OCI-LY1 (cell line): ENCODE results near the gene SEMA3C.

ENCODE experiments used
- H2AFZ ChIP-seq: fragments of 200-600 bp; sonication (generic), shearing (Covaris generic); 2 replicates; pipeline ENCODE4 v1.6.0; 2014; ENCODE audit warnings: antibody characterized with exemption, mild to moderate bottlenecking, low read length
- H3F3A ChIP-seq: fragments of 200-600 bp; sonication (generic), shearing (Covaris generic); 2 replicates; pipeline ENCODE4 v1.6.0; 2014; ENCODE audit warnings: mild to moderate bottlenecking, antibody characterized with exemption, low read length, moderate library complexity; ENCODE audit not compliant: insufficient read depth
- H3K27ac ChIP-seq: fragments of 200-600 bp; sonication (generic); 2 replicates; pipeline ENCODE4 v1.5.1; 2014; ENCODE audit warnings: low read length, mixed run types, mild to moderate bottlenecking, low read depth; ENCODE audit not compliant: poor library complexity, severe bottlenecking
- H3K27me3 ChIP-seq: fragments of 200-600 bp; sonication (generic); 2 replicates; pipeline ENCODE4 v1.6.0; 2014; ENCODE audit warnings: antibody characterized with exemption, mild to moderate bottlenecking, low read length, moderate library complexity; ENCODE audit not compliant: insufficient read depth
- H3K36me3 ChIP-seq: fragments of 200-600 bp; sonication (generic); 2 replicates; pipeline ENCODE4 v1.6.1; 2014; ENCODE audit warnings: mild to moderate bottlenecking, antibody characterized with exemption, low read length, moderate library complexity, mixed read lengths; ENCODE audit not compliant: insufficient read depth
- H3K4me1 ChIP-seq: fragments of 200-600 bp; sonication (generic); 2 replicates; pipeline ENCODE4 v1.5.1; 2014; ENCODE audit warnings: mild to moderate bottlenecking, low read length, moderate library complexity; ENCODE audit not compliant: insufficient read depth, severe bottlenecking
- H3K4me2 ChIP-seq: fragments of 200-600 bp; sonication (generic), shearing (Covaris generic); 2 replicates; pipeline ENCODE4 v1.6.1; 2014; ENCODE audit warnings: low read length
- H3K4me3 ChIP-seq: fragments of 200-600 bp; sonication (generic); 2 replicates; pipeline ENCODE4 v1.5.1; 2014; ENCODE audit warnings: low read length, low read depth, mild to moderate bottlenecking, mixed read lengths; ENCODE audit not compliant: poor library complexity, severe bottlenecking
- H3K79me2 ChIP-seq: fragments of 200-600 bp; shearing (Covaris generic); 2 replicates; pipeline ENCODE4 v1.6.1; 2016; ENCODE audit warnings: mixed run types, low read length, mixed read lengths; ENCODE audit not compliant: insufficient read depth
- H3K9ac ChIP-seq: fragments of 200-600 bp; sonication (generic), shearing (Covaris generic); 2 replicates; pipeline ENCODE4 v1.6.1; 2014; ENCODE audit warnings: mild to moderate bottlenecking, low read length, mixed read lengths
- H3K9me2 ChIP-seq: fragments of 200-600 bp; sonication (generic), shearing (Covaris generic); 2 replicates; pipeline ENCODE4 v1.6.1; 2014; ENCODE audit warnings: low read depth, mild to moderate bottlenecking, low read length, mixed read lengths
- H3K9me3 ChIP-seq: fragments of 200-600 bp; shearing (Covaris generic); 2 replicates; pipeline ENCODE4 v1.6.1; 2014; ENCODE audit warnings: low read length, mixed read lengths
- H4K20me1 ChIP-seq: fragments of 200-600 bp; sonication (generic), shearing (Covaris generic); 2 replicates; pipeline ENCODE4 v1.6.0; 2016; ENCODE audit warnings: mild to moderate bottlenecking, low read length; ENCODE audit not compliant: insufficient read depth
- CTCF ChIP-seq: fragments of 200-600 bp; sonication (generic), shearing (Covaris generic); IDR thresholded peaks from 2 replicates; pipeline ENCODE4 v1.5.1; 2017; ENCODE audit warnings: mild to moderate bottlenecking, antibody characterized with exemption, low read length, moderate library complexity, mixed read lengths
- EZH2 ChIP-seq: fragments of 200-600 bp; sonication (generic), shearing (Covaris generic); IDR thresholded peaks from 2 replicates; pipeline ENCODE4 v1.8.0; 2017; ENCODE audit warnings: borderline replicate concordance, mixed run types, mild to moderate bottlenecking, antibody characterized with exemption, low read length, moderate library complexity, mixed read lengths

SEMA3C gene

GRCh38 chr7:80816806-80817205 lies 102.0 kb downstream of the SEMA3C start:
- H3K9ac ChIP-seq: no peak overlapping the region
- H3K27ac ChIP-seq: no peak overlapping the region
- H3K9me3 ChIP-seq: no peaks in the 10 kb centered on the region
- no peak overlapping the region for H3K4me3 ChIP-seq
- H3K4me1 ChIP-seq: no peaks in the 10 kb centered on the region
- H2AFZ ChIP-seq: no peak overlapping the region
- no peaks in the 10 kb centered on the region for H3F3A ChIP-seq
- H3K27me3 ChIP-seq: no peaks in the 10 kb centered on the region
- TF ChIP-seq CTCF: no peak
- no peak for TF ChIP-seq EZH2
- no peaks in the 10 kb centered on the region for H3K9me2 ChIP-seq
- H3K36me3 ChIP-seq: no peaks in the 10 kb centered on the region
- H4K20me1 ChIP-seq: no peaks in the 10 kb centered on the region
- H3K4me2 ChIP-seq: no peak overlapping the region
- H3K79me2 ChIP-seq: no peaks in the 10 kb centered on the region

GRCh38 chr7:80815733-80816132 lies 103.1 kb downstream of the SEMA3C start:
- H3K4me2 ChIP-seq: no peak overlapping the region
- no peak overlapping the region for H3K4me3 ChIP-seq
- H3K36me3 ChIP-seq: no peaks in the 10 kb centered on the region
- no peak for TF ChIP-seq EZH2
- no peak for TF ChIP-seq CTCF
- H4K20me1 ChIP-seq: no peaks in the 10 kb centered on the region
- no peak overlapping the region for H2AFZ ChIP-seq
- no peak overlapping the region for H3K9ac ChIP-seq
- no peaks in the 10 kb centered on the region for H3F3A ChIP-seq
- no peaks in the 10 kb centered on the region for H3K9me2 ChIP-seq
- H3K9me3 ChIP-seq: no peaks in the 10 kb centered on the region
- no peaks in the 10 kb centered on the region for H3K4me1 ChIP-seq
- no peaks in the 10 kb centered on the region for H3K79me2 ChIP-seq
- H3K27ac ChIP-seq: no peak overlapping the region
- no peaks in the 10 kb centered on the region for H3K27me3 ChIP-seq

GRCh38 chr7:80809545-80809944 lies 109.3 kb downstream of the SEMA3C start:
- Histone ChIP-seq H2AFZ (no peak overlapping the region), H3K27me3 (no peaks in the 10 kb centered on the region), H3K79me2 (no peaks in the 10 kb centered on the region), H3K27ac (no peak overlapping the region), H4K20me1 (no peaks in the 10 kb centered on the region), H3K36me3 (no peaks in the 10 kb centered on the region), H3K9me2 (no peaks in the 10 kb centered on the region), H3F3A (no peaks in the 10 kb centered on the region), H3K4me2 (no peak overlapping the region), H3K4me1 (no peaks in the 10 kb centered on the region), H3K9ac (no peak overlapping the region), H3K9me3 (no peaks in the 10 kb centered on the region), H3K4me3 (no peak overlapping the region)
- TF ChIP-seq CTCF (no peak), EZH2 (no peak)
